GM12878 (cell line): ENCODE data around the gene FBXL5. TPM values are rescaled to one million over a fixed set of nuclear protein-coding genes. Genes with fewer than 3 reads are reported as not detected.

Experiments
- ATAC-seq: fragments of 200-7000 bp; cut with Tn5 transposase; 3 replicates; pipeline ENCODE4 v1.9.1; 2020; ENCODE audit warnings: mild to moderate bottlenecking, moderate library complexity
- BruUV-seq: library from RNA; stranded (reverse); fragments of 400-500 nt; replicated peaks from 2 replicates; lab custom pipeline; 2021; lab: Mats Ljungman, UMichigan
- CTCF ChIA-PET: fragments of 300-600 bp; sonication (Branson Sonifier 250); formaldehyde crosslinking; extraction: SDS; loops from one replicate; lab custom pipeline; 2021; ENCODE audit warnings: inconsistent platforms; lab: Yijun Ruan, JAX
- POLR2A ChIA-PET: fragments of 350-600 bp; formaldehyde crosslinking; extraction: SDS; loops from one replicate; lab custom pipeline; 2021; ENCODE audit warnings: inconsistent platforms; lab: Charles Lee
- RAD21 ChIA-PET: fragments of 300-600 bp; sonication (Branson Sonifier 250); formaldehyde crosslinking; loops from one replicate; lab custom pipeline; 2023; ENCODE audit warnings: antibody characterized with exemption; ENCODE audit not compliant: unreplicated experiment; lab: Charles Lee
- SMC1A ChIA-PET: fragments of 300-600 bp; sonication (Branson Sonifier 250); formaldehyde crosslinking; loops from one replicate; lab custom pipeline; 2023; ENCODE audit not compliant: unreplicated experiment, uncharacterized antibody; lab: Charles Lee
- DNase-seq: peaks from one replicate; pipeline ENCODE4 v3.0.0-alpha.2; 2011; ENCODE audit warnings: low read depth, low spot score
- FAIRE-seq: peaks from 3 replicates; lab custom pipeline; 2011; peaks lifted over from hg19 to GRCh38; lab: Jason Lieb, UNC
- H2AFZ ChIP-seq: 2 replicates; pipeline ENCODE4 v1.6.0; 2011; ENCODE audit warnings: low read depth, low read length, control low read depth; ENCODE audit not compliant: control insufficient read depth
- H3K27ac ChIP-seq: 2 replicates; pipeline ENCODE4 v1.5.1; 2011; ENCODE audit warnings: control low read depth; ENCODE audit not compliant: control insufficient read depth, insufficient read depth
- H3K27me3 ChIP-seq, 2 experiments: replicated peaks in 1 of 2; 2 replicates each; pipeline versions ENCODE4 v1.6.0 to v1.6.1; 2011; ENCODE audit warnings: low read length in 1 of 2; ENCODE audit not compliant: control insufficient read depth in 2 of 2, insufficient read depth in 2 of 2
- H3K36me3 ChIP-seq, 2 experiments: 2 replicates each; pipeline ENCODE4 v1.5.1; 2011; ENCODE audit warnings: low read length in 1 of 2; ENCODE audit not compliant: control insufficient read depth in 2 of 2, insufficient read depth in 2 of 2
- H3K4me1 ChIP-seq: 2 replicates; pipeline ENCODE4 v1.6.1; 2011; ENCODE audit warnings: mild to moderate bottlenecking, low read length, moderate library complexity, mixed read lengths; ENCODE audit not compliant: control insufficient read depth, insufficient read depth
- H3K4me2 ChIP-seq: 2 replicates; pipeline ENCODE4 v1.6.0; 2011; ENCODE audit warnings: control low read depth; ENCODE audit not compliant: control insufficient read depth, insufficient read depth
- H3K4me3 ChIP-seq: fragments of 200-600 bp; sonication (generic); 2 replicates; pipeline ENCODE4 v1.5.1; 2016
- H3K79me2 ChIP-seq: 2 replicates; pipeline ENCODE4 v1.6.0; 2011; ENCODE audit warnings: low read length; ENCODE audit not compliant: control insufficient read depth, insufficient read depth
- H3K9ac ChIP-seq: 2 replicates; pipeline ENCODE4 v1.8.0; 2011; ENCODE audit warnings: low read length, control low read depth, mixed read lengths; ENCODE audit not compliant: control insufficient read depth, insufficient read depth
- H3K9me3 ChIP-seq: replicated peaks from 3 replicates; pipeline ENCODE4 v1.5.1; 2011; ENCODE audit warnings: mild to moderate bottlenecking, low read length; ENCODE audit not compliant: control insufficient read depth, insufficient read depth
- H4K20me1 ChIP-seq: 2 replicates; pipeline ENCODE4 v1.6.0; 2011; ENCODE audit not compliant: control insufficient read depth, insufficient read depth
- BACH1 ChIP-seq: fragments of 450-650 bp; IDR thresholded peaks from 2 replicates; pipeline ENCODE4 v1.6.1; 2017; ENCODE audit warnings: mild to moderate bottlenecking, borderline replicate concordance
- CREB1 ChIP-seq: IDR thresholded peaks from 2 replicates; pipeline ENCODE4 v1.6.1; 2012; ENCODE audit warnings: low read depth, mild to moderate bottlenecking, inconsistent platforms
- CTCF ChIP-seq, 3 experiments: IDR thresholded peaks in 2 of 3; conservative IDR thresholded peaks in 1 of 3; 2 replicates each; pipeline ENCODE4 v1.5.1; 2011; ENCODE audit warnings: low read depth in 3 of 3, low read length in 3 of 3, mild to moderate bottlenecking in 3 of 3, control low read depth in 2 of 3, moderate library complexity in 2 of 3, inconsistent platforms in 1 of 3, mixed read lengths in 1 of 3; ENCODE audit not compliant: control insufficient read depth in 2 of 3, insufficient read depth in 1 of 3; ENCODE audit errors: extremely low read depth in 1 of 3
- HDAC6 ChIP-seq: fragments of 200-600 bp; sonication (generic); IDR thresholded peaks from one replicate; pipeline ENCODE4 v1.8.0; 2017; ENCODE audit warnings: antibody characterized with exemption; ENCODE audit not compliant: unreplicated experiment
- NFIC ChIP-seq: IDR thresholded peaks from 2 replicates; pipeline ENCODE4 v1.6.1; 2012; ENCODE audit warnings: low read depth, mild to moderate bottlenecking, inconsistent platforms, low read length, moderate library complexity
- NFYB ChIP-seq: IDR thresholded peaks from 2 replicates; pipeline ENCODE4 v1.6.1; 2011; ENCODE audit warnings: low read depth, mild to moderate bottlenecking, low read length, improper control_type of control experiment, moderate library complexity; ENCODE audit not compliant: insufficient read depth
- WGBS: methylation state at CpG from one replicate; pipeline ENCODE4 v1.1.6; 2016; ENCODE audit warnings: low lambda C conversion rate; ENCODE audit not compliant: insufficient replicate concordance, insufficient coverage; ENCODE audit errors: missing lambda C conversion rate; 5-methylcytosine and 5-hydroxymethylcytosine counted together
- in situ Hi-C: fragments of 300-500 bp; cut with MboI; formaldehyde crosslinking; loops from 9 replicates; pipeline ENCODE4 v1.14.3; 2018; ENCODE audit warnings: mixed read lengths
- intact Hi-C: fragments of 100-400 bp; cut with micrococcal nuclease; formaldehyde crosslinking; loops from one replicate; pipeline ENCODE4 v1.14.2; 2022; ENCODE audit not compliant: unreplicated experiment
- polyA plus RNA-seq, 11 experiments: library from polyadenylated mRNA; depleted of rRNA in 4 of 11; unstranded in 6 of 11; stranded (reverse) in 5 of 11; fragments of >200 nt; fragmentation: Nextera tagmentation in 4 of 11; fragmentation: Illumina TruSeq in 1 of 11; extraction: Ambion mirVana in 4 of 11; extraction: Trizol in 1 of 11; gene quantifications; 1 replicate in 1 of 11; 2 replicates in 10 of 11; pipeline versions ENCODE4 v1.2.1 to v1.2.3, GENCODE V29; 2011 to 2016; ENCODE audit warnings: inconsistent platforms in 2 of 11, missing spikeins in 2 of 11, low read depth in 1 of 11
- total RNA-seq, 4 experiments: library from RNA; depleted of rRNA in 3 of 4; stranded (reverse); fragments of >200 nt in 3 of 4; fragmentation: Illumina TruSeq in 1 of 4; extraction: Trizol in 1 of 4; gene quantifications; 2 replicates each; pipeline versions ENCODE4 v1.2.1 to v1.2.3, GENCODE V29; 2013 to 2021

Gene FBXL5
- total and polyA plus RNA-seq, 10 of the 15 experiments (the other 5 are each of a cell fraction or from before 2014, with no cell fraction given), result 10.1 to 46.2 (median 32.7) TPM

- ATAC-seq, result peak; percentile 64
- no peaks in the 10 kb centered on the region for H3K36me3 ChIP-seq
- RAD21 ChIA-PET, result interaction anchor here (0.5 to 3.3 kb wide), 6 partner anchors 16 to 118 kb away, joined by 3 to 13 read pairs (median 4); partner anchors contain the start of gene FAM200B
- SMC1A ChIA-PET, result interaction anchor here (0.5 to 4.0 kb wide), 8 partner anchors 12 to 545 kb away, joined by 3 to 34 read pairs (median 4); partner anchors contain the start of gene FAM200B
- CTCF ChIA-PET, result interaction anchor here (0.6 to 4.7 kb wide), 15 partner anchors 8 to 2000 kb away, joined by 3 to 23 read pairs (median 4); partner anchors contain the start of gene FAM200B
- 3% methylated on average over 7 of the region's 7 CpGs for WGBS
- H3K27me3 ChIP-seq, result no peaks in the 10 kb centered on the region
- no peak for FAIRE-seq
- H4K20me1 ChIP-seq, result no peaks in the 10 kb centered on the region
- TSS peak; percentile 66 for BruUV-seq
- intact Hi-C loops (loop anchor here (5.0 to 10.0 kb wide), 3 partner anchors 121 to 1489 kb away; partner anchors contain the start of genes CD38 and CPEB2), in situ Hi-C loops (loop anchor here (5.0 to 10.0 kb wide), 2 partner anchors 417 to 649 kb away; partner anchors contain the start of gene CPEB2)
- peaks cover 59% of the 10 kb centered on the region for H3K79me2 ChIP-seq
- H3K9ac ChIP-seq, result peak overlapping the region; percentile 89
- peak overlapping the region; percentile 95 for H3K27ac ChIP-seq
- H3K4me1 ChIP-seq, result peaks cover 24% of the 10 kb centered on the region
- no peak for DNase-seq
- peak overlapping the region; percentile 46 for H2AFZ ChIP-seq
- POLR2A ChIA-PET, result interaction anchor here (0.7 to 2.6 kb wide), 8 partner anchors 18 to 669 kb away, joined by 3 to 15 read pairs (median 3); partner anchors contain the start of gene FAM200B
- H3K4me3 ChIP-seq, result peak overlapping the region; percentile 84
- H3K4me2 ChIP-seq, result peak overlapping the region; percentile 95
- no peaks in the 10 kb centered on the region for H3K9me3 ChIP-seq
- TF ChIP-seq CTCF (IDR thresholded peaks at IDR 0.05 in 2 of 3, conservative IDR thresholded peaks at IDR 0.05 in 1 of 3; ENCODE audit: control insufficient read depth in 2 of 3, extremely low read depth in 1 of 3, insufficient read depth in 1 of 3, low read depth in 3 of 3, low read length in 3 of 3), result no peak
- TF ChIP-seq NFIC, result 0 out of 2 replicates have a peak, but pooled peaks have one; percentile 21
- no peak for TF ChIP-seq BACH1
- no peak for TF ChIP-seq HDAC6
- 0 out of 2 replicates have a peak, but pooled peaks have one; percentile 29 for TF ChIP-seq CREB1
- peak; percentile 81 for TF ChIP-seq NFYB
Measured at GRCh38 chr4:15653864-15654592, 1.1 kb downstream of the FBXL5 start.
